ENCODE measurements around the gene TRPM4. TPM values are rescaled to one million over a fixed set of nuclear protein-coding genes. Genes with fewer than 3 reads are reported as not detected.

TRPM4 gene
- total and polyA plus RNA-seq, 2 experiments from 2014 or later: 16.5 to 25.7 TPM

- no peak for TF ChIP-seq REST (IDR thresholded peaks at IDR 0.05; ENCODE audit: unreplicated experiment)
- TF ChIP-seq NANOG (IDR thresholded peaks at IDR 0.05; ENCODE audit: borderline replicate concordance): no peak
- no peak for TF ChIP-seq ZNF462 (CRISPR knock-in tag; IDR thresholded peaks at IDR 0.05)
- TF ChIP-seq JUNB (IDR thresholded peaks at IDR 0.05; ENCODE audit: unreplicated experiment): no peak
- TF ChIP-seq EZH2phosphoT487 (IDR thresholded peaks at IDR 0.05; ENCODE audit: unreplicated experiment): no peak
- no peak for TF ChIP-seq STAT1 (IDR thresholded peaks at IDR 0.05; ENCODE audit: unreplicated experiment)
- no peak for TF ChIP-seq ETS1 (IDR thresholded peaks at IDR 0.05)
- no peak for TF ChIP-seq EZH2 (IDR thresholded peaks at IDR 0.05; ENCODE audit: low read depth, unreplicated experiment)
- no peak for TF ChIP-seq POLR2AphosphoS5 (IDR thresholded peaks at IDR 0.05; ENCODE audit: low read depth)
- no peak for TF ChIP-seq CREB1 (CRISPR knock-in tag; IDR thresholded peaks at IDR 0.05; ENCODE audit: low read depth)
- H3K36me3 Mint-ChIP-seq (ENCODE audit: low read depth): peaks cover 11% of the 10 kb centered on the region; the same call in 2 of the 3 replicates
- Histone ChIP-seq H3F3A (replicated peaks; ENCODE audit: low read depth) (peaks cover 5% of the 10 kb centered on the region; the same call in 1 of the 2 replicates), H3K9me2 (ENCODE audit: insufficient read depth) (peaks cover 12% of the 10 kb centered on the region), H3K79me2 (replicated peaks; ENCODE audit: insufficient read depth) (no peaks in the 10 kb centered on the region), H4K20me1 (replicated peaks; ENCODE audit: insufficient read depth) (no peaks in the 10 kb centered on the region), H3K4me3 (peak overlapping the region; percentile 39; the same call in 1 of the 2 replicates), H3K4me2 (peak overlapping the region; percentile 72), H3K36me3 (ENCODE audit: insufficient read depth) (no peaks in the 10 kb centered on the region), H3K4me1 (ENCODE audit: insufficient read depth) (peaks cover 14% of the 10 kb centered on the region), H3K27ac (ENCODE audit: low read depth) (no peak overlapping the region), H2AFZ (no peak overlapping the region), H3K27me3 (ENCODE audit: insufficient read depth) (peaks cover 13% of the 10 kb centered on the region)
- peaks cover 12% of the 10 kb centered on the region for H3K9me3 Mint-ChIP-seq
- ATAC-seq: no peak
- H3K27ac Mint-ChIP-seq: no peak overlapping the region
- peaks cover 39% of the 10 kb centered on the region for H3K4me1 Mint-ChIP-seq
- peaks cover 30% of the 10 kb centered on the region for H3K27me3 Mint-ChIP-seq (ENCODE audit: insufficient read depth, low read depth, poor library complexity)
- DNase-seq (ENCODE audit: low spot score): peak; percentile 37
- H3K4me3 Mint-ChIP-seq: peak overlapping the region; percentile 30
Observed at GRCh38 chr19:49155820-49156346, 1.7 kb upstream of the TRPM4 start.
